HG03460 (cell line): ENCODE data around the gene CRYBG2.

Experiments
- ATAC-seq: cut with Tn5 transposase; IDR thresholded peaks from one replicate; pipeline ENCODE4 v1.9.1; 2021; ENCODE audit not compliant: unreplicated experiment

Gene CRYBG2

GRCh38 chr1:26282401-26282918 lies 71.5 kb downstream of the CRYBG2 start:
- ATAC-seq, result no peak

DNA sequence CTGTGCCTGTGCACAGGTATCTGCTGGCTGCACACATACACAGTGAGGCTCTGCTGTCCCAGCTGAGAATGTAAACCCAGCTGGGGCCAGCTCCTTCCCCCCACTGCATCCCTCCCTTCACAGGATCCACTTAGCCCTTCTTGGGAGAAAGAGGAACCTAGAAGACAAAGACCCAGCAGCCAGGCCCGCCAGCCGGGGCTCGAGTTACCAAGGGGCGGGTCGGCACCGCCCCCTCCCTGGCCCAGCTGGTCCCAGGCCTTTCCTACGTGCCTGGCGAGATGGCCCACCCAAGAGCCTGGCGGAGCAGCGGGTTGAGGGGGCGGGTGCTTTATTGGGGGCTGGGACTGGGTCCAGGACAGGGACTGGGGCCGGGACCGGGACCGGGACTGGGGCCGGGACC lies 72.0 kb downstream of the CRYBG2 start:
- ATAC-seq, result no peak

DNA sequence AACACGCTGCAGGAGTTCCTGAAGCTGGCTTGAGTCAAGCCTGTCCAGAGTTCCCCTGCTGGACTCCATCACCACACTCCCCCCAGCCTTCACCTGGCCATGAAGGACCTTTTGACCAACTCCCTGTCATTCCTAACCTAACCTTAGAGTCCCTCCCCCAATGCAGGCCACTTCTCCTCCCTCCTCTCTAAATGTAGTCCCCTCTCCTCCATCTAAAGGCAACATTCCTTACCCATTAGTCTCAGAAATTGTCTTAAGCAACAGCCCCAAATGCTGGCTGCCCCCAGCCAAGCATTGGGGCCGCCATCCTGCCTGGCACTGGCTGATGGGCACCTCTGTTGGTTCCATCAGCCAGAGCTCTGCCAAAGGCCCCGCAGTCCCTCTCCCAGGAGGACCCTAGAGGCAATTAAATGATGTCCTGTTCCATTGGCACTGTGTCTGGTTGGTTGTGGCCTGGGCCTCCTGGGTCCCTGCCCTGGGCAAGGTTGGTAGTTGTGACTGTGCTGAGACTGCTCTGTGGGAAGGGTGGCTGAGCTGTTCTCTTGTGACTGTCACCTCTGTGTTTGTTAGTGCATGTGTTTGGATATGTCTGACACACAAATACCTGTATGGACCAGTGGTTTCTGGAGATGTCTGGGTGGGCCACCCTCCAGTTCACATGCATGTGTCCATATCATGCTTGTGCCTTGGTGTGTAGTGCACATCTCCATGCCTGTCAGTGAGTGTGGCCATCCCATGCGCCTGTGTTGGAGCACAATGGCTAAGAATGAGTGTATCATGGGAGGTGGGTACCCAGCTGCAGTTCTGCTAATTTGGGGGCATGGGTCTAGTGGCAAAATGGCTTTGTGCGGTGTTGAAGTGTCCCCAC lies 72.6 kb downstream of the CRYBG2 start:
- no peak for ATAC-seq

DNA sequence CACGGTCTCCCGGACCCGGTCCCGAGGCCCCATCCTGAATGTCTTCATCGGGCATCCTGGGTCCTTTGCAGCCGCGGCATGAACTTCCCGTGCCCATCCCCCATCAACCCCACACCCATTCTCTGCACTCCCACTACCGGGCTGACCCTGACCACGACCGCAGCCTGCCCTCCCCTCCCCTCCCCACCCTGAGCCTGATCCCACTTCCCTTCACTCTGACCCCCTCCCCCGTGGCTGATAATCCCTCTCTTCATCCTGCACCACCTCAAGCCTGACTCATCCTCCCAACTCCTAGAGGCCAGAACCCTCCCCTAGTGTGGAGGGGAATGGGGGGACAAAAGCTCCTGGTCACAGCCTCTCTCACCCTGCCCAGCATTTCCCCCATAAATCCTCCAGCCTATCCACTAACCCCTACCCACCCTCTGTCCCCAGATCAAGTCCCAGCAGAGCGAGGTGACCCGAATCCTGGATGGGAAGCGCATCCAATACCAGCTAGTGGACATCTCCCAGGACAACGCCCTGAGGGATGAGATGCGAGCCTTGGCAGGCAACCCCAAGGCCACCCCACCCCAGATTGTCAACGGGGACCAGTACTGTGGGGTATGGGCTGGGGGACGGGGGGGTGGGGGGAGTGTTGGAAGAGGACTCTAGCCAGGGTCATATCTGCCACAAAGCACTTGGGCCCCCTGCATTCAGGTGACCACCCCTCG lies 73.4 kb downstream of the CRYBG2 start:
- no peak for ATAC-seq

GRCh38 chr1:26279456-26280332 lies 74.2 kb downstream of the CRYBG2 start, which contains the start of gene SH3BGRL3:
SH3BGRL3 (plus strand) TSS chr1:26280086; CDS start chr1:26280156, 70 bp downstream.
- ATAC-seq, result peak; percentile 58

- no peak for ATAC-seq
Observed at GRCh38 chr1:26278724-26279455, 75.0 kb downstream of the CRYBG2 start.

GRCh38 chr1:26278303-26278702 lies 75.6 kb downstream of the CRYBG2 start:
- no peak for ATAC-seq

GRCh38 chr1:26277719-26278118 lies 76.2 kb downstream of the CRYBG2 start:
- no peak for ATAC-seq

DNA sequence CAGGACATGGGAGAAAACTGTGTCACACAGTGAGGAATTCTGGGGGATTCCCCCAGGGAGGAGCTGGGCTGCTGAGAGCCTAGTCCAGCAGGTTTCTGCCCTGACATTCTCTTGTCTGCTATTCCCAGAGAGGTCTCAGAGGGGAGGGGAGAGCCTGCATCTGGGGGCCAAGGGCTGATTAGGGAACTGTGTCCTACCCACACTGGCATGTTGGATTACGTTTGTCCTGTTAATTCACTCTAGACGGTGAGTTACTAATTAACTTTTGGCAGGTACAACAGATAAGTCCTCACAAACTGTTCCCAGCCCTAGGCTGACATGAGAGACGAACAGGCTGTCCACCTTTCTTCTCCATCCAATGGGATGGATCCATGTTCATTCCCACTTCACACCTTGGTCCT lies 76.7 kb downstream of the CRYBG2 start:
- ATAC-seq, result no peak

GRCh38 chr1:26276432-26276838 lies 77.5 kb downstream of the CRYBG2 start:
- ATAC-seq, result no peak

GRCh38 chr1:26275580-26276431 lies 78.1 kb downstream of the CRYBG2 start:
- ATAC-seq, result no peak

DNA sequence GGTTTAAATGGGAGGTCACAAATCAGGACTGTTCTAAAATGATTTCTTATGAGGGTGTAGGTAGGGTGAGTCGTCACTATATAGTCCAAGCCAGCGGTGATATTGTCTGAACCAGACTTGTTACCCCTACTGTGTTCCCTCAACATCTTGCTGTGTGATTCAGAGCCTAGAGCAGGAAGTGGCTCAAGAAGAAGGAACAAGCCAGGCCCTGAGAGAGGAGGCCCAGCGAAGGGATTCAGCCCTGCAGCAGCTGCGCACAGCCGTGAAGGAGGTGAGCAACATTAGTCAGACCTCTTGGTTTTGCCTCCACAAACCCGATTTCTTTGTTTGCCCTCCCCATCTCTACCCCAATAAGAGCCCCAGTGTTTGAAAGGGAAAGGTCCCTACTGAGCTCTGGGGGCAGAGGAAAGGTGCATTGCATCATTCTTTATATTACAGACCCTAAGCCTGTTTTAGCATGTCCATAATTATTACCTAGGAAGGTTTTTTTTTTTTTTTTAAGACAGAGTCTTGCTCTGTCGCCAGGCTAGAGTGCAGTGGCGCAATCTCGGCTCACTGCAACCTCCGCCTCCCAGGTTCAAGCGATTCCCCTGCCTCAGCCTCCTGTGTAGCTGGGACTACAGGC lies 79.0 kb downstream of the CRYBG2 start:
- ATAC-seq, result no peak
